SH-SY5Y (cell line): Measurements from ENCODE around the gene PHF5A.

Experiments used
- GATA2 ChIP-seq: IDR thresholded peaks from 2 replicates; pipeline ENCODE4 v1.6.1; 2011; ENCODE audit warnings: mild to moderate bottlenecking, low read depth, low read length
- GATA3 ChIP-seq: IDR thresholded peaks from 2 replicates; pipeline ENCODE4 v1.6.1; 2011; ENCODE audit warnings: low read depth, mild to moderate bottlenecking, low read length, moderate library complexity

DNA sequence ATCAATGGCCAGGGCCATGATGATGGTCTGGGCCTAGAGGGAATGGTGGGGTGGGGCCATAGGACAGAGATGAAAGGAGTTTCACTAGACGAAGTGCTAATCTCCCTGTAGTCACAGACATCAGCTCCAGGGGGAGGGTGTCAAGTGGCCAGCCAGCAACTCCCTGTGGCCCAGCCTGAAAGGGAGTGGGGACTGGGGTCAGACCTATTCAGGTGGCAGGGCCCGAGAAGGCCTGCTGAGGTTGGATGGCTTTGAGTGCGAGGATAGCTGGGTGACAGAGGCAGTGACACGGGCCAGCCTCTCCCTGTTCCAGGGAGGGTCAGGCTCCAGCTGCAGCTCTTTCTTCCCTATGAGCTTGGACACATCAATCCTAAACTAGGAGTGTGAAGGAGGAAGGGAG is 32.9 kb downstream of the PHF5A start:
- no peak for TF ChIP-seq GATA3
- TF ChIP-seq GATA2: no peak
